Neural progenitor cell (in vitro differentiated cells): Measurements from ENCODE around the gene WFDC10B.

Source experiments
- EZH2 ChIP-seq: fragments of 200-600 bp; sonication (generic); IDR thresholded peaks from 2 replicates; pipeline ENCODE4 v1.6.1; 2017; ENCODE audit warnings: antibody characterized with exemption, mild to moderate bottlenecking, moderate library complexity
- EZH2phosphoT487 ChIP-seq: fragments of 200-600 bp; sonication (generic); IDR thresholded peaks from 2 replicates; pipeline ENCODE4 v1.6.1; 2017; ENCODE audit warnings: antibody characterized with exemption
- TF ChIP-seq, protein P1 (sequence below): fragments of 200-600 bp; sonication (generic); IDR thresholded peaks from 2 replicates; pipeline ENCODE4 v1.5.1; 2017; ENCODE audit warnings: antibody characterized with exemption, mild to moderate bottlenecking

DNA sequence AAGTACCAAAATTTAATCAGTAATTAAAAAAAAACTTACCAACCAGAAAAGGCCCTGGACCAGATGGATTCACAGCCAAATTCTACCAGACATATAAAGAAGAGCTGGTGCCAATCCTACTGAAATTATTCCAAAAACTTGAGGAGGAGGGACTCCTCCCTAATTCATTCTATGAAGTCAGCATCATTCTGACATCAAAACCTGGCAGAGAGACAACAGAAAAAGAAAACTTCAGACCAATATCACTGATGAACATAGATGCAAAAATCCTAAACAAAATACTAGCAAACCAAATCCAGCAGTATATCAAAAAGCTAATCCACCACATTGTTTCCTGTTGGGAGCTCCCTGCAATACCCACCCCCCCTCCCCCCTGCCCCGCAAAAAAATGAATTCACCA lies 34.7 kb downstream of the WFDC10B start, which contains the start of gene WFDC11:
- TF ChIP-seq EZH2phosphoT487 (no peak), EZH2 (no peak)
- TF ChIP-seq, protein P1, sequence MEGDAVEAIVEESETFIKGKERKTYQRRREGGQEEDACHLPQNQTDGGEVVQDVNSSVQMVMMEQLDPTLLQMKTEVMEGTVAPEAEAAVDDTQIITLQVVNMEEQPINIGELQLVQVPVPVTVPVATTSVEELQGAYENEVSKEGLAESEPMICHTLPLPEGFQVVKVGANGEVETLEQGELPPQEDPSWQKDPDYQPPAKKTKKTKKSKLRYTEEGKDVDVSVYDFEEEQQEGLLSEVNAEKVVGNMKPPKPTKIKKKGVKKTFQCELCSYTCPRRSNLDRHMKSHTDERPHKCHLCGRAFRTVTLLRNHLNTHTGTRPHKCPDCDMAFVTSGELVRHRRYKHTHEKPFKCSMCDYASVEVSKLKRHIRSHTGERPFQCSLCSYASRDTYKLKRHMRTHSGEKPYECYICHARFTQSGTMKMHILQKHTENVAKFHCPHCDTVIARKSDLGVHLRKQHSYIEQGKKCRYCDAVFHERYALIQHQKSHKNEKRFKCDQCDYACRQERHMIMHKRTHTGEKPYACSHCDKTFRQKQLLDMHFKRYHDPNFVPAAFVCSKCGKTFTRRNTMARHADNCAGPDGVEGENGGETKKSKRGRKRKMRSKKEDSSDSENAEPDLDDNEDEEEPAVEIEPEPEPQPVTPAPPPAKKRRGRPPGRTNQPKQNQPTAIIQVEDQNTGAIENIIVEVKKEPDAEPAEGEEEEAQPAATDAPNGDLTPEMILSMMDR: no peak
